Measurements from ENCODE around the gene ISG20L2. TPM values are rescaled to one million over a fixed set of nuclear protein-coding genes. Genes with fewer than 3 reads are reported as not detected.
A peak's percentile ranks its signal among the peaks of the same experiment; 100 is the strongest.

Gene ISG20L2
- total RNA-seq, 1 donor from 2014 or later = 6.0 TPM

- no peak for DNase-seq (ENCODE audit: low read depth in 2 of 2)
These were observed 20.9 kb downstream of the ISG20L2 start for GRCh38 chr1:156707417-156708217.

GRCh38 chr1:156706657-156707416 is 21.7 kb downstream of the ISG20L2 start:
- DNase-seq (ENCODE audit: low read depth in 2 of 2) = no peak

GRCh38 chr1:156705918-156706656 is 22.5 kb downstream of the ISG20L2 start:
- peak in 1 of 2 donors; percentile 53 for DNase-seq (ENCODE audit: low read depth in 2 of 2)

GRCh38 chr1:156705321-156705917 is 23.1 kb downstream of the ISG20L2 start, which contains the start of gene CRABP2:
TSS of gene CRABP2 (minus strand) at chr1:156705583. CDS start at chr1:156705446, 137 bp downstream.
- DNase-seq (ENCODE audit: low read depth in 2 of 2) = no peak

GRCh38 chr1:156704930-156705320 is 23.6 kb downstream of the ISG20L2 start:
- peak in 1 of 2 donors; percentile 75 for DNase-seq (ENCODE audit: low read depth in 2 of 2)

GRCh38 chr1:156704166-156704711 is 24.3 kb downstream of the ISG20L2 start:
- DNase-seq (ENCODE audit: low read depth in 2 of 2) = no peak

- no peak for DNase-seq (ENCODE audit: low read depth in 2 of 2)
These were observed 24.8 kb downstream of the ISG20L2 start for GRCh38 chr1:156703741-156704140.

GRCh38 chr1:156703336-156703735 is 25.2 kb downstream of the ISG20L2 start:
- DNase-seq (ENCODE audit: low read depth in 2 of 2) = no peak

GRCh38 chr1:156700736-156701531 is 27.6 kb downstream of the ISG20L2 start:
- DNase-seq (ENCODE audit: low read depth in 2 of 2) = no peak

- DNase-seq (ENCODE audit: low read depth in 2 of 2) = no peak
These were observed 29.6 kb downstream of the ISG20L2 start for GRCh38 chr1:156698995-156699394.

- DNase-seq (ENCODE audit: low read depth in 2 of 2) = no peak
These were observed 31.1 kb downstream of the ISG20L2 start for GRCh38 chr1:156697481-156697880.

GRCh38 chr1:156696755-156697154 is 31.8 kb downstream of the ISG20L2 start:
- DNase-seq (ENCODE audit: low read depth in 2 of 2) = no peak

GRCh38 chr1:156694690-156694962 is 33.9 kb downstream of the ISG20L2 start:
- no peak for DNase-seq (ENCODE audit: low read depth in 2 of 2)

GRCh38 chr1:156693848-156694689 is 34.5 kb downstream of the ISG20L2 start:
- DNase-seq (ENCODE audit: low read depth in 2 of 2) = no peak

GRCh38 chr1:156692925-156693847 is 35.4 kb downstream of the ISG20L2 start:
- DNase-seq (ENCODE audit: low read depth in 2 of 2) = no peak

- DNase-seq (ENCODE audit: low read depth in 2 of 2) = no peak
These were observed 36.1 kb downstream of the ISG20L2 start for GRCh38 chr1:156692441-156692924.

GRCh38 chr1:156691665-156692440 is 36.7 kb downstream of the ISG20L2 start:
- no peak for DNase-seq (ENCODE audit: low read depth in 2 of 2)

GRCh38 chr1:156691191-156691590 is 37.4 kb downstream of the ISG20L2 start:
- DNase-seq (ENCODE audit: low read depth in 2 of 2) = no peak
